CD4-positive, alpha-beta T cell treated with Interleukin-2 at 100 ng/mL for 4 hours (primary cell): ENCODE results near the gene ALPL.
"Not testable (repeated sequence)": the region's sequence is repeated elsewhere in the genome, so short reads cannot be mapped to it uniquely, and the experiment has no call there.

Experiments
- DNase-seq: peaks from one replicate; pipeline ENCODE4 v3.0.0-alpha.2; 2020; ENCODE audit warnings: low spot score

The ALPL gene

DNA sequence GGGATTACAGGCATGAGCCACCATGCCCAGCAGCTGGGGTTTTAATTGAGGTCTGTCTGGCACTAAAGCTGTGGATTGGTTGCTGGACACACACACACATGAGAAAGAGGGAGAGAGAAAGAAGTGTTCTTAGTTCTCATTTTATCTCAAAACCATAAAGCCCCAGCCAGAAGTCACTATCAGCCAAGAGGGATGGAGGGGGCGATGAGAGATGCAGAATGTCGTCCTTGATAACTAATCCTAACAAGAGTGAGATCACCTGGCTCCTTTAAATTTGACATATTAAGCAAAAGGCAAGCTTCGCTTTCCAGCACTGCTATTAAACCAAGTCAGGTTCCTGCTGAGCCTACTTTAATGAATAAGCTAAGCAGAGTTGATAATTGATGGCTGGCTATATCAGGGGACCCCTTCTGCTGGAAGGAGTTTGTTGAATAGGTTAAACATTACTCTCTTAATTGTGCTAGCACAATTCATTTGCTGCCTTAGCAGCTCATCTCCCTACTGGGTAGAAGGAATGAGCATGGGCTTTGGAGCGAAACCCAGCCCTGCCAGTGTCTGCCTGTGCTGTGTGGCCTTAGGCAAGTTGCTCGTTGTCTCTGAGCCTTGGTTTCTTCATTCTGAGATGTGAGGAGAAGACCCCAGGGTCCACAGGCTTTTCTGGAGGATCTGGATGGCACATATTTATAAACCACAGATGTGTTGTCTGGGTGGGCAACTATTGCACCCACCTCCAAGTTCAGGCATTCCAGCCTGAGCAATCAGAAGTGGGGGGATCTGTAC is 50.8 kb downstream of the ALPL start:
- no peak for DNase-seq

GRCh38 chr1:21560916-21561638 is 51.9 kb downstream of the ALPL start:
- DNase-seq: no peak

DNA sequence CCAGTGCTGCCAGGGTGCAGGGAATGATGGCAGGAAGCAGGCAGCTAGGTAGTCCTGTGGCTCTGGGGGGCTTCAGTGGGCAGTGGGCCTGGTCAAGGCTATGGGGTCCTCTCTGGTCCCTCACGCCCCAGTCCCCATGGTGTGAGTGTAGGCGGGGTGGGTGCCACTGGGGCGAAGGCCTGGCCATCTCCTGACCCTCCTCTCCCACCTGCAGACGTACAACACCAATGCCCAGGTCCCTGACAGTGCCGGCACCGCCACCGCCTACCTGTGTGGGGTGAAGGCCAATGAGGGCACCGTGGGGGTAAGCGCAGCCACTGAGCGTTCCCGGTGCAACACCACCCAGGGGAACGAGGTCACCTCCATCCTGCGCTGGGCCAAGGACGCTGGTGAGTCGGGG is 53.7 kb downstream of the ALPL start:
- no peak for DNase-seq

DNA sequence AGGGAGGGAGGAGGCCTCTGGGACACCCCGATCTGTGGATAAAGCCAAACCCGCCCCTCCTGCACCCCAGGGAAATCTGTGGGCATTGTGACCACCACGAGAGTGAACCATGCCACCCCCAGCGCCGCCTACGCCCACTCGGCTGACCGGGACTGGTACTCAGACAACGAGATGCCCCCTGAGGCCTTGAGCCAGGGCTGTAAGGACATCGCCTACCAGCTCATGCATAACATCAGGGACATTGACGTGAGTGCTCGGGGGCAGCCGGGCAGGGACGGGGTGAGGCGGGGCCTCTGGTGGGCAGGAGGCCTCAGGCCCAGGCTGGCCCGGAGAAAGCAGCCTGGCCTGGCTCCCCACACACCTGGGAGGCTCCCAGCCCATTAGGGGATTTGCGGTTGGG is 54.7 kb downstream of the ALPL start:
- DNase-seq: no peak

- no peak for DNase-seq
Measured at GRCh38 chr1:21564521-21565095, 55.4 kb downstream of the ALPL start.

- DNase-seq: no peak
Measured at GRCh38 chr1:21565285-21565684, 56.1 kb downstream of the ALPL start.

GRCh38 chr1:21566361-21566760 is 57.1 kb downstream of the ALPL start:
- not testable (repeated sequence) for DNase-seq

GRCh38 chr1:21567241-21568005 is 58.2 kb downstream of the ALPL start:
- no peak for DNase-seq

GRCh38 chr1:21568006-21568746 is 59.0 kb downstream of the ALPL start:
- no peak for DNase-seq

DNA sequence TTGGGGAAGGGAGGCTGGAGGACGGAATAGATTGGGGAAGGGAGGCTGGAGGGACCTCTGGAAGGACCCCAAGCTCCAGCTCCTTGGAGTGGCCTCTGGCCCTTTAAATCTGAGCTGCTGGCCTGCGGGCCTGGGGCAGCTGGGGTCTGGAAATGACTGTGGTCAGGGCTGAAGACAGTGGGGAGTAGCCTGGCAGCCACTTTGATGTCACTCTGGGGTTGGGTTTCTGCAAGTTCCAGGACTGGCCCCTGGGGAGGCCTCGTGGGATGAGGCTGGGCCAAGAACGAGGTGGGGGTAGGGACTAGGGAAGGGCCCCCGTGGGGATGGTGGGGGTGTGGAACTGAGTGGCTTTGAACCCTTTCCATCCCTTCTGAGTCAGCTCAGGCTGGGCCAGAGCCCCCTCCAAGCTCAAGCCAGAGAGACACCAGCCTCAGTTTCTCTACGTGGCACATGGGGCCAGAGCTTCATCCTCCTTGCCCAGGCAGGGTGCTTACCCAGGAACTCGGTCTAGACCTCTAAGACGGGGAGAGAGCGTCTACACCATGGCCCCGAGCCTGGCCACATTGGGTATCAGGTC is 59.7 kb downstream of the ALPL start:
- no peak for DNase-seq

GRCh38 chr1:21569820-21570527 is 60.8 kb downstream of the ALPL start:
- DNase-seq: no peak

DNA sequence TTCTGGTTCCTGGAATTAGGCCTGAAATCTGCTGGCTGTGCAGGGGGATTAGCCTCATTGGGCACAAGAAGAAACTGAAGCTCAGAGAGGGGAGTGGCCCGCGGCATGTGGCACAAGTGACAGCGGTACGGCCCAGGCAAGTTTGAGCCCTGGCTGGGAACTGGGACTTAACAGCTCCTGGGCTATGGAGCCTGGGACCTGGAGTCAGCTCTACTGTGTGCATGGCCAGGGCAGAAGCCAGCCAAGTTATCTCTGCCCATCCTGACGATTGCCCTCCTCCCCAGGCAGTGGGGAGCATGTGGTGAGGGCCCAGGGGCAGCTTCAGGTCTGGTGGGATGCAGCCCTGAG is 61.3 kb downstream of the ALPL start:
- DNase-seq: no peak

GRCh38 chr1:21570885-21571284 is 61.7 kb downstream of the ALPL start:
- no peak for DNase-seq

- DNase-seq: no peak
Measured at GRCh38 chr1:21572221-21572620, 63.0 kb downstream of the ALPL start.

GRCh38 chr1:21572735-21573277 is 63.6 kb downstream of the ALPL start:
- no peak for DNase-seq

- DNase-seq: no peak
Measured at GRCh38 chr1:21573475-21573874, 64.3 kb downstream of the ALPL start.

DNA sequence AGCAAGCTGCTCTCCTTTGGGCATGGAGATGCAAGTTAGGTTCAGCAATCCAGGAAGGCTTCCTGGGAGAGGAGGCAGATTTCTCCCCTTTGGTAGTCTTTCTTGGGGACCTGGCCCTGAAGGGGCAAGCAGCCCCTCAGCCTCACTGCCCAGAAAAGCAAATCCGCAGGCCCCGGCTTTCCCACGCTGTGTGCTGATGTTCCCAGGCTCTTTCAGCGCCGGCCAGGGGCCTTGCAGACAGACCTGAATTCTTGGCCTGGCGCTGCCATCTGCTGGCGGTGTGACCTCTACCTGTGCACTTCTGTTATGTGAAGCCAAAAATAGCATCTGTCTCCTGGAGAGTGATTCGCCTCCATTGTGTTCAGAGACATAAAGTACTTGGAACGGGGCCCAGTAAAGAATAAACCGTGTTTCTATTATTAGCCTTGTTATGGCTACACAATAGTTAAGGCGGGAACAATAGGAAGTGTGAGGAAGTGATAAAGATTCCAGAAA is 64.8 kb downstream of the ALPL start:
- DNase-seq: no peak

DNA sequence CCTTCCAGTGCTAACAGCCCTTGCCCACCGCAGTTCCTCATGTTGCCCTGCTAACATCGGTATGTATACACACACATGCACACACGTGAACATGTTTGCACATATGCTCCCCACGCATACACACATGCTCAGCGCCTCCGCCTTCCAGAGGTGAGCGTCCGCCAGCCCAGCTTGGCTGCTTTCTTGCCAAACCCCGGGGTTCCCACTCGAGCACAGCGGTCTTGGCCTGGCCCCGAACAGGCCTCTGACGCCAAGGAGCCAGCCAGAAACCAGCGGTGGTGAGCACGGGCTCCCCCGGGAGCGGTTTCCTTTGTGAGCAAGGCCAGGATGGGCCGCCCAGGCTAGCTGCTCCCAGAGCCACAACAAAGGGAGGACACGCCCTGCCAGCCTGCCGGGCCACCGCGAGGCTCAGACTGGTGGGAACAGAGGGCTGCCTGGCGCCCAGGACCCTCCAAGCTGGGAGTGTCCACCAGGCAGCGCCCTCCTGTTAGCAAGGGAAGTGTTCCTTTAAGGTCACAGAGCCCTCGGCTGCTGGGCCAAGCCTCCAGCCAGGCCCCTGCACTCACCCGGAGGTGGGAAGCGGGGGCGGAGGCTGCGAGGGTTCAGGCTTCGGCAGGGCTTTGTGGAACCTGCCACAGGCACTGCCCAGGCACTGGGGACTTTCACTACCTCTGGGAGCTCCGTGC is 65.4 kb downstream of the ALPL start:
- DNase-seq: no peak

DNA sequence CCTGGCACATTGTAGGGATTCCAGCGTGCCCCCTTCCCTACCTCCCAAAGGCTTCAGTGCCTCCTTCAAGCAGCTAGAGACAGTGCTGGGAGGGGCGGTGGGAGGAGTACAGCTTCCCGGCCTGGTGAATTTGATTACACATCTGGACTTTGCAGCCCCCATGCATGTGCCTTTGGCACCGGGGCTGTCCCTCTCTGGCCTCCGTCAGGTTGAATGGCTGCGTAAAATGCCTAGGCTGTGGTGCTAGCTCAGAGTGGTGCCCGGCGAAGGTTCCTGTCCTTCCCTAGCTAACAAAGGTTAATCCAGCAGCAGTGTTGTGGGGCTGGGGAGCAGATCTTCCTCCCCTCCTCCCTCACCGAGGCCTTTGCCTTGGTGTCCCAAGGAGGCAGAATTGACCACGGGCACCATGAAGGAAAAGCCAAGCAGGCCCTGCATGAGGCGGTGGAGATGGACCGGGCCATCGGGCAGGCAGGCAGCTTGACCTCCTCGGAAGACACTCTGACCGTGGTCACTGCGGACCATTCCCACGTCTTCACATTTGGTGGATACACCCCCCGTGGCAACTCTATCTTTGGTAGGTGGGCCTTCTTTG is 66.2 kb downstream of the ALPL start:
- no peak for DNase-seq
